GM21619 (cell line): ENCODE results near the gene ZNF76.
A peak's percentile ranks its signal among the peaks of the same experiment; 100 is the strongest.
"Not testable (repeated sequence)": the region's sequence is repeated elsewhere in the genome, so short reads cannot be mapped to it uniquely, and the experiment has no call there.

ENCODE experiments used
- ATAC-seq: cut with Tn5 transposase; IDR thresholded peaks from one replicate; pipeline ENCODE4 v1.9.1; 2021; ENCODE audit not compliant: unreplicated experiment

Gene ZNF76

GRCh38 chr6:35321091-35321490 is 61.6 kb downstream of the ZNF76 start:
- no peak for ATAC-seq

- ATAC-seq: no peak
Observed at GRCh38 chr6:35327349-35328027, 68.0 kb downstream of the ZNF76 start.

DNA sequence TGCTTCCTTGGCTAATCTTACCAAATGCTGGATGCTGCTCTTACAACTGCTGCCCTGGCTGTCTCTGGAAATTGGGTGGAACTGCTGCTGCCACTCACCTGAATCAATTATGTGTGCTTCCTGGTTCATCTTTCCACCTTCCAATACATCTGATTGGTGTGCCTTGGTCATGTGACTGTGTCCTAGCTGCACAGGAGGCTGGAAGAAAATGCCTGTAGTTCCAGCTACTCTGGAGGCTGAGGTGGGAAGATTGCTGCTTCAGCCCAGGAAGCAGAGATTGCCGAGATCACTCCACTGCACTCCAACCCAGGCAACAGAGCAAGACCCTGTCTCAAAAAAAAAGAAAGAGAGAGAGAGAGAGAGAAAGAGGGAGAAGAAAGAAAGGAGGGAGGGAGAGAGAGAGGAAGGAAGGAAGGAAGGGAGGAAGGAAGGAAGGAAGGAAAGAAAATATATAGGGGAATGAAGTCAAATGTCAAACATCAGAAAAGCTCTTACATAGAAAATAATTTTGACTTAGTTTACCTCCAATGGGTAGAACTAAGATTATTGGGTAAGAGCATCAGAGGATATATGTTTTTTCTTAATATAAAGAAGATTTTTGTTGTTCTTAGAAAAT is 68.7 kb downstream of the ZNF76 start:
- no peak for ATAC-seq

- not testable (repeated sequence) for ATAC-seq
Observed at GRCh38 chr6:35328965-35329364, 69.4 kb downstream of the ZNF76 start.

DNA sequence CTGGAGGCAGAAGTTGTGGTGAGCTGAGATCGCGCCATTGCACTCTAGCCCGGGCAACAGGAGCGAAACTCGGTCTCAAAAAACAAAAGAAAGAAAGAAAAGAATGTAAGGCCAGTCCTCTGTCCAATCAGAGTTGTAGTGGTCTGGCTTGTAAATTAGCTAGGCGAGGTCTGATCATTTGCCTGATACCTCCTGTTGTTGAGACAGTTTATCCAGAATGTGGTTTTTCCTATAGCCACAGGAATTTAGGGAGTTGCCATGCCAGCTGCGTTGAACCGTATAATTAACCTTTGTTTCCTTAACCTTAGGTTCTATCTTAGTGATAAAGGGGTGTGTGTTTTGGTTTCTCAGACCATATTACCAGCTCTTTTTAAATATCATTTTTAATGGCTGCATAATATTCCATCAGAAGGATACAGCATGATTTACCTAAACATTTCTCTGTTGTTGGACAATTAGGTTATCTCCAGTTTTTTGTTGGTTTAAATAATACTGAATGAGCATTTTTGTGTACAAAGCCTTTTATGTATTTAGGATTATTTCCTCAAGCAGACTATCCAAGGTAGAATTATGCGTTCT is 71.1 kb downstream of the ZNF76 start:
- no peak for ATAC-seq

- ATAC-seq: not testable (repeated sequence)
Observed at GRCh38 chr6:35332074-35332887, 72.7 kb downstream of the ZNF76 start.

GRCh38 chr6:35341557-35341956 is 82.0 kb downstream of the ZNF76 start:
- no peak for ATAC-seq

GRCh38 chr6:35342258-35343091 is 82.9 kb downstream of the ZNF76 start, which contains the start of gene PPARD:
TSS of gene PPARD (plus strand) at chr6:35342558. CDS start at chr6:35411088, 68,530 bp downstream.
- ATAC-seq: peak; percentile 94

GRCh38 chr6:35343092-35343834 is 83.7 kb downstream of the ZNF76 start:
- ATAC-seq: no peak

DNA sequence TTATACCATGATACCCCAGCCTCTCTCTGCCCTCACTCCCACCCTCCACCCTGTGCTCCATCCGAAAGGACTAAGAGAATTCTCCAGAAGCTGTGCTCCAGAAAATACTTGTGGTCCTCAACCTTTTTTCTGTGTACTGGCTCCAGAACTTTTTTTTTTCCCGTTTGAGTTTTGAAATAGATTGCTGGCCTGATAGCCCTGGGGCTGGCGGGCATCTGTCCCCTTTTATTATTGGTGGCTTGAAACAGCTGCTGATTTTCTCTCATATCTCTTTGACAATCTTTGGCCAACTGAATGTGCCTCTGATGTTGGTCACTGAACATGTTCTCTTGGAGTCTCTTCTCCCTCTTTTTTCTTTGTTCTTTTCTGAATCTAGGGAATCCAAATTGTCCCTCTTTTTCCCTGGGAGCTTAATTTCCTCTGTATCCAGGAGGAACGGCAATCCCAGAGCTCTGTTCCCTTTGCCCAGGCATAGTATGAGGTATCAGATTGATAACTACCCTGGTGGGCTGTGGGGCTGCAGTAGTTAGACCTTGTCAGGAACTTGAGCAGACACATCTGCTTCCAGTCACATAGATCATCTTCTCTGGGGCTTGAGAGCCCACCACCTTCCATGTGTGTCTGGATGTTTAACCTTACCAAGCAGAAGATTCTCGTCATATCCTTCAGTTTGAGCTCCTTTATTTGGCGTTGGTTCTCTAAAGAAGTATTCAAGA is 84.5 kb downstream of the ZNF76 start:
- no peak for ATAC-seq
